Measurements from ENCODE around the gene MPHOSPH9. TPM values are rescaled to one million over a fixed set of nuclear protein-coding genes. Genes with fewer than 3 reads are reported as not detected.

Gene MPHOSPH9
- total RNA-seq, 1 donor from 2014 or later = 27.2 TPM

- no peak for DNase-seq (ENCODE audit: low spot score)
- Mint-ChIP-seq H3K36me3 (ENCODE audit: low read depth) (no peaks in the 10 kb centered on the region), H3K27ac (ENCODE audit: unreplicated experiment) (peak overlapping the region; percentile 63), H3K27me3 (ENCODE audit: low read depth) (no peaks in the 10 kb centered on the region), H3K4me1 (ENCODE audit: low read depth) (peaks cover 40% of the 10 kb centered on the region), H3K9me3 (ENCODE audit: low read depth) (no peaks in the 10 kb centered on the region), H3K4me3 (ENCODE audit: unreplicated experiment) (no peak overlapping the region)
- TF ChIP-seq CTCF (IDR thresholded peaks at IDR 0.05) = no peak
Measured at GRCh38 chr12:123140676-123141614, 92.0 kb downstream of the MPHOSPH9 start.

- no peaks in the 10 kb centered on the region for H3K27me3 Mint-ChIP-seq (ENCODE audit: low read depth)
- no peak for TF ChIP-seq CTCF (IDR thresholded peaks at IDR 0.05)
- no peak for DNase-seq (ENCODE audit: low spot score)
- no peaks in the 10 kb centered on the region for H3K36me3 Mint-ChIP-seq (ENCODE audit: low read depth)
- H3K4me3 Mint-ChIP-seq (ENCODE audit: unreplicated experiment) = no peak overlapping the region
- peak overlapping the region; percentile 17 for H3K27ac Mint-ChIP-seq (ENCODE audit: unreplicated experiment)
- peaks cover 40% of the 10 kb centered on the region for H3K4me1 Mint-ChIP-seq (ENCODE audit: low read depth)
- H3K9me3 Mint-ChIP-seq (ENCODE audit: low read depth) = no peaks in the 10 kb centered on the region
Measured at GRCh38 chr12:123139926-123140675, 92.8 kb downstream of the MPHOSPH9 start.

GRCh38 chr12:123135688-123136087 is 97.3 kb downstream of the MPHOSPH9 start:
- H3K4me1 Mint-ChIP-seq (ENCODE audit: low read depth) = peaks cover 23% of the 10 kb centered on the region
- H3K27me3 Mint-ChIP-seq (ENCODE audit: low read depth) = no peaks in the 10 kb centered on the region
- no peak for TF ChIP-seq CTCF (IDR thresholded peaks at IDR 0.05)
- no peak for DNase-seq (ENCODE audit: low spot score)
- H3K36me3 Mint-ChIP-seq (ENCODE audit: low read depth) = no peaks in the 10 kb centered on the region
- H3K9me3 Mint-ChIP-seq (ENCODE audit: low read depth) = no peaks in the 10 kb centered on the region
- no peak overlapping the region for H3K4me3 Mint-ChIP-seq (ENCODE audit: unreplicated experiment)
- no peak overlapping the region for H3K27ac Mint-ChIP-seq (ENCODE audit: unreplicated experiment)

DNA sequence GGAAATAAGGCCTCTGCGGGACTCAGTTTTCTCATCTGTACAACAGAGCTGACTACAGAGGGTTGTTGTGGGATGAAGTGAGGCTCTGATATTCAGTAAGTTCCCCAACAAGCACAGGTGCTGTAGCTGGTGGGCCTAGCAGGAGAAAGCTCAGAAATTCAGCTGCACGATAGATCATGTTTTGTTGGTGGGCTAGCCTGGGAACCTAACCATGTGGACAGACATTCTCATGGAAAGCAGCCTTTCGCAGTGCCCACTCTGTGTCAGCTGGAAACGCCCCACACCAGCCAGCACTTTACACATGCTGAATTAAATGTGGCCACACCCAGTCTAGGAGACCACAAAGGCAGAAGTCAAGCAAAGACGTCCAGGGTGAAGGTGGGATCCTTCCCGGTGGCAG is 98.1 kb downstream of the MPHOSPH9 start:
- no peak for DNase-seq (ENCODE audit: low spot score)
- TF ChIP-seq CTCF (IDR thresholded peaks at IDR 0.05) = no peak
- Mint-ChIP-seq H3K9me3 (ENCODE audit: low read depth) (no peaks in the 10 kb centered on the region), H3K27me3 (ENCODE audit: low read depth) (no peaks in the 10 kb centered on the region), H3K4me1 (ENCODE audit: low read depth) (peaks cover 16% of the 10 kb centered on the region), H3K27ac (ENCODE audit: unreplicated experiment) (no peak overlapping the region), H3K4me3 (ENCODE audit: unreplicated experiment) (no peak overlapping the region), H3K36me3 (ENCODE audit: low read depth) (no peaks in the 10 kb centered on the region)

DNA sequence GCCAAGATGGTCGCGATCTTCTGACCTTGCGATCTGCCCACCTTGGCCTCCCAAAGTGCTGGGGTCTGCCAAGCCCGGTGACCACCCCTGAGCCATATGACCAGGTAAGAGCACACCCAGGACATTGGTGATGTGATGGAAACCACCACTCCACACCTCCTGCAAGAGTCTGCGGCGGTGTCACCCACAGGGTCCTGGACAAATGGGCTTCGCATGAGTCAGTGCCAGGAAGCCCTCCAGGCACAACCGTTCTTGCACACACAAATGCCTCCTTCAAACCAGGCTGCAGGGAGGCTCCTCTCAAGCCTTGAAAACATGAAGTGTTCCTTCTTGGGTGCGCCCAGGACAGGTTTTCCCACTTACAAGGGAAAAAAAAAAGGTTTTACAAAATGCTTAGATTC is 98.7 kb downstream of the MPHOSPH9 start:
- H3K4me3 Mint-ChIP-seq (ENCODE audit: unreplicated experiment) = no peak overlapping the region
- DNase-seq (ENCODE audit: low spot score) = no peak
- no peak for TF ChIP-seq CTCF (IDR thresholded peaks at IDR 0.05)
- no peaks in the 10 kb centered on the region for H3K27me3 Mint-ChIP-seq (ENCODE audit: low read depth)
- peaks cover 12% of the 10 kb centered on the region for H3K4me1 Mint-ChIP-seq (ENCODE audit: low read depth)
- no peaks in the 10 kb centered on the region for H3K9me3 Mint-ChIP-seq (ENCODE audit: low read depth)
- no peak overlapping the region for H3K27ac Mint-ChIP-seq (ENCODE audit: unreplicated experiment)
- H3K36me3 Mint-ChIP-seq (ENCODE audit: low read depth) = no peaks in the 10 kb centered on the region
